H9 (cell line): ENCODE data around the gene HPCAL4. TPM values are rescaled to one million over a fixed set of nuclear protein-coding genes. Genes with fewer than 3 reads are reported as not detected.

Experiments used
- DNase-seq: peaks from one replicate; pipeline ENCODE4 v3.0.0-alpha.2; 2017
- H2AFZ ChIP-seq: one replicate; pipeline ENCODE4 v1.6.1; 2013; ENCODE audit warnings: mild to moderate bottlenecking, low read length, control low read depth, moderate library complexity
- H2AK5ac ChIP-seq: 2 replicates; pipeline ENCODE4 v1.6.1; 2013; ENCODE audit warnings: low read length, control low read depth, mixed read lengths; ENCODE audit not compliant: insufficient read length
- H2BK120ac ChIP-seq: one replicate; pipeline ENCODE4 v1.6.1; 2013; ENCODE audit warnings: low read depth, mild to moderate bottlenecking, low read length, control low read depth, inconsistent platforms; ENCODE audit not compliant: poor library complexity, severe bottlenecking
- H2BK12ac ChIP-seq: 2 replicates; pipeline ENCODE4 v1.6.1; 2013; ENCODE audit warnings: low read length, control low read depth, mixed read lengths, low read depth; ENCODE audit not compliant: insufficient read length
- H2BK15ac ChIP-seq: 2 replicates; pipeline ENCODE4 v1.6.1; 2013; ENCODE audit warnings: low read depth, low read length, control low read depth
- H2BK20ac ChIP-seq: one replicate; pipeline ENCODE4 v1.6.1; 2013; ENCODE audit warnings: low read depth, mild to moderate bottlenecking, low read length, control low read depth, inconsistent platforms; ENCODE audit not compliant: poor library complexity, severe bottlenecking
- H2BK5ac ChIP-seq: 2 replicates; pipeline ENCODE4 v1.6.1; 2013; ENCODE audit warnings: low read length, control low read depth, mixed read lengths; ENCODE audit not compliant: insufficient read length
- H3K14ac ChIP-seq: 2 replicates; pipeline ENCODE4 v1.6.1; 2013; ENCODE audit warnings: low read length, control low read depth; ENCODE audit not compliant: insufficient read depth
- H3K18ac ChIP-seq: 2 replicates; pipeline ENCODE4 v1.6.1; 2013; ENCODE audit warnings: low read depth, mild to moderate bottlenecking, mixed read lengths, low read length, control low read depth; ENCODE audit not compliant: insufficient read length
- H3K23ac ChIP-seq: 2 replicates; pipeline ENCODE4 v1.6.1; 2013; ENCODE audit warnings: low read length, control low read depth, mixed read lengths, low read depth; ENCODE audit not compliant: insufficient read length
- H3K23me2 ChIP-seq: 2 replicates; pipeline ENCODE4 v1.6.1; 2013; ENCODE audit warnings: low read depth, mild to moderate bottlenecking, mixed read lengths, low read length, control low read depth; ENCODE audit not compliant: insufficient read length, poor library complexity, severe bottlenecking
- H3K27ac ChIP-seq: 2 replicates; pipeline ENCODE4 v1.5.1; 2013; ENCODE audit warnings: low read length, control low read depth, mixed read lengths, low read depth; ENCODE audit not compliant: insufficient read length
- H3K27me3 ChIP-seq: 2 replicates; pipeline ENCODE4 v1.6.1; 2013; ENCODE audit warnings: low read length, control low read depth, inconsistent platforms; ENCODE audit not compliant: insufficient read depth
- H3K4ac ChIP-seq: 2 replicates; pipeline ENCODE4 v1.6.1; 2013; ENCODE audit warnings: low read depth, mild to moderate bottlenecking, control low read depth, inconsistent platforms, low read length, moderate library complexity
- H3K4me1 ChIP-seq: 2 replicates; pipeline ENCODE4 v1.6.1; 2013; ENCODE audit warnings: low read length, control low read depth, inconsistent platforms; ENCODE audit not compliant: insufficient read depth
- H3K4me2 ChIP-seq: 2 replicates; pipeline ENCODE4 v1.6.1; 2013; ENCODE audit warnings: low read length, control low read depth, mixed read lengths; ENCODE audit not compliant: insufficient read length, insufficient read depth
- H3K56ac ChIP-seq: 2 replicates; pipeline ENCODE4 v1.6.1; 2013; ENCODE audit warnings: low read depth, mild to moderate bottlenecking, mixed read lengths, low read length, control low read depth; ENCODE audit not compliant: insufficient read length
- H3K79me1 ChIP-seq: 2 replicates; pipeline ENCODE4 v1.6.1; 2013; ENCODE audit warnings: low read depth, mild to moderate bottlenecking, moderate library complexity, low read length, control low read depth, inconsistent platforms; ENCODE audit not compliant: insufficient read depth, poor library complexity, severe bottlenecking
- H3K79me2 ChIP-seq: 2 replicates; pipeline ENCODE4 v1.6.1; 2013; ENCODE audit warnings: low read length, control low read depth, inconsistent platforms; ENCODE audit not compliant: insufficient read depth
- H3K9ac ChIP-seq: 2 replicates; pipeline ENCODE4 v1.6.1; 2013; ENCODE audit warnings: low read length, control low read depth, mixed read lengths; ENCODE audit not compliant: insufficient read length; ENCODE audit errors: extremely low read depth
- H3K9me3 ChIP-seq: one replicate; pipeline ENCODE4 v1.6.1; 2013; ENCODE audit warnings: low read depth, low read length, inconsistent platforms; ENCODE audit not compliant: control insufficient read depth
- H3T11ph ChIP-seq: one replicate; pipeline ENCODE4 v1.6.1; 2013; ENCODE audit warnings: mild to moderate bottlenecking, low read length, control low read depth, inconsistent platforms
- H4K20me1 ChIP-seq: one replicate; pipeline ENCODE4 v1.6.1; 2013; ENCODE audit not compliant: control insufficient read depth, insufficient read length, insufficient read depth
- H4K5ac ChIP-seq: 2 replicates; pipeline ENCODE4 v1.6.1; 2013; ENCODE audit warnings: low read depth, mild to moderate bottlenecking, mixed read lengths, low read length, control low read depth; ENCODE audit not compliant: insufficient read length
- H4K8ac ChIP-seq: replicated peaks from 2 replicates; pipeline ENCODE4 v1.6.1; 2013; ENCODE audit warnings: low read length, control low read depth, mixed read lengths, low read depth; ENCODE audit not compliant: insufficient read length
- H4K91ac ChIP-seq: 2 replicates; pipeline ENCODE4 v1.6.1; 2013; ENCODE audit warnings: low read depth, mild to moderate bottlenecking, moderate library complexity, mixed read lengths, low read length, control low read depth; ENCODE audit not compliant: insufficient read length
- H3K27ac Mint-ChIP-seq, 3 experiments: 2 replicates in 2 of 3; 3 replicates in 1 of 3; pipeline ENCODE4 v1.8.0; 2020 to 2021; ENCODE audit warnings: mixed read lengths in 3 of 3, mild to moderate bottlenecking in 1 of 3, moderate library complexity in 1 of 3
- H3K27me3 Mint-ChIP-seq: 2 replicates; pipeline ENCODE4 v1.8.0; 2021; ENCODE audit warnings: low read depth, mild to moderate bottlenecking, moderate library complexity, mixed read lengths
- H3K36me3 Mint-ChIP-seq, 3 experiments: 2 replicates in 2 of 3; 3 replicates in 1 of 3; pipeline ENCODE4 v1.8.0; 2020 to 2021; ENCODE audit warnings: low read depth in 3 of 3, mixed read lengths in 3 of 3; ENCODE audit not compliant: insufficient read depth in 1 of 3
- H3K4me1 Mint-ChIP-seq, 2 experiments: 2 replicates each; pipeline ENCODE4 v1.8.0; 2020; ENCODE audit warnings: mixed read lengths in 2 of 2
- H3K4me3 Mint-ChIP-seq, 2 experiments: 2 replicates in 1 of 2; 3 replicates in 1 of 2; pipeline ENCODE4 v1.8.0; 2020 to 2021; ENCODE audit warnings: mild to moderate bottlenecking in 2 of 2, mixed read lengths in 2 of 2, moderate library complexity in 1 of 2
- H3K9me3 Mint-ChIP-seq, 2 experiments: 2 replicates in 1 of 2; 3 replicates in 1 of 2; pipeline ENCODE4 v1.8.0; 2020; ENCODE audit warnings: mild to moderate bottlenecking in 2 of 2, mixed read lengths in 2 of 2, moderate library complexity in 1 of 2
- CTCF ChIP-seq: fragments of 200-600 bp; sonication (generic); conservative IDR thresholded peaks from 3 replicates; pipeline ENCODE4 v1.8.0; 2021; ENCODE audit warnings: antibody characterized with exemption, mild to moderate bottlenecking
- WGBS: extraction: QIAGEN DNeasy Blood & Tissue Kit; methylation state at CpG from one replicate; pipeline ENCODE4 v1.1.7; 2013; ENCODE audit warnings: missing lambda C conversion rate, low lambda C conversion rate, mixed read lengths; ENCODE audit not compliant: insufficient read length; ENCODE audit errors: extremely low coverage; 5-methylcytosine and 5-hydroxymethylcytosine counted together
- total RNA-seq: library from RNA; stranded (reverse); gene quantifications from 2 replicates; pipeline ENCODE4 v1.2.1, GENCODE V29; 2021

Gene HPCAL4
- total RNA-seq, 1 experiment from 2014 or later, result 0.15 TPM

DNA sequence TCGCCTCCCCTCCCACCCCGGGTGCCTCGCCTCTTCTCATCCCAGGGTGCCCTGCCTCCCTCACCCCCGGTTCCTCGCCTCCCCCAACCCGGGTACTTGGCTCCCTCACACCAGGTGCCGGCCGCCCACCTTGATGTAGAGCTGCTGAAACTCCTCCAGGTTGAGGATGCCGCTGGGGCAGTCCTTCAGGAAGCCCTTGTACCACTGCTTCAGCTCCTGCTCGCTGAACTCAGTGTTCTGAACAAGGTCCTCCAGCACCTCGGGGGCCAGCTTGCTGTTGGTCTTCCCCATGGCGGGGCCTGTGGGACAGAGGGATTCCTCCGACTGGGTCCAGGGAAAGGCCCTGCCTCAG lies 6.9 kb downstream of the HPCAL4 start:
- Histone ChIP-seq H3K23me2 (no peaks in the 10 kb centered on the region), H3K18ac (no peak overlapping the region), H2BK5ac (no peak overlapping the region), H3T11ph (no peak overlapping the region), H2BK15ac (no peak overlapping the region), H3K79me1 (no peaks in the 10 kb centered on the region), H3K56ac (no peak overlapping the region), H3K9ac (no peak overlapping the region), H2BK120ac (no peak overlapping the region), H3K9me3 (no peaks in the 10 kb centered on the region), H3K79me2 (no peaks in the 10 kb centered on the region), H2BK20ac (no peak overlapping the region), H3K27me3 (peaks cover 88% of the 10 kb centered on the region), H4K20me1 (no peaks in the 10 kb centered on the region), H4K5ac (no peak overlapping the region), H3K4me1 (no peaks in the 10 kb centered on the region), H3K14ac (no peak overlapping the region), H3K4me2 (no peak overlapping the region), H4K8ac (no peak overlapping the region), H2AFZ (no peak overlapping the region), H3K4ac (no peak overlapping the region), H3K27ac (no peak overlapping the region), H4K91ac (no peak overlapping the region), H2BK12ac (no peak overlapping the region), H2AK5ac (no peak overlapping the region), H3K23ac (no peak overlapping the region)
- peaks cover 0 to 2% of the 10 kb centered on the region in 2 experiments; a peak in 3 of 5 replicates for H3K9me3 Mint-ChIP-seq
- H3K4me3 Mint-ChIP-seq, result no peak overlapping the region
- H3K36me3 Mint-ChIP-seq, result no peaks in the 10 kb centered on the region
- no CpG with 5 or more reads among the region's 13 CpGs for WGBS
- no peak for TF ChIP-seq CTCF
- no peak overlapping the region for H3K27ac Mint-ChIP-seq
- no peak for DNase-seq
- H3K27me3 Mint-ChIP-seq, result peaks cover 99% of the 10 kb centered on the region
- no peaks in the 10 kb centered on the region for H3K4me1 Mint-ChIP-seq
